ENCODE results near the gene GRK6. TPM values are rescaled to one million over a fixed set of nuclear protein-coding genes. Genes with fewer than 3 reads are reported as not detected.

Gene GRK6
- polyA plus RNA-seq, 5 donors: 14.8 to 27.7 (median 17.7) TPM

DNA sequence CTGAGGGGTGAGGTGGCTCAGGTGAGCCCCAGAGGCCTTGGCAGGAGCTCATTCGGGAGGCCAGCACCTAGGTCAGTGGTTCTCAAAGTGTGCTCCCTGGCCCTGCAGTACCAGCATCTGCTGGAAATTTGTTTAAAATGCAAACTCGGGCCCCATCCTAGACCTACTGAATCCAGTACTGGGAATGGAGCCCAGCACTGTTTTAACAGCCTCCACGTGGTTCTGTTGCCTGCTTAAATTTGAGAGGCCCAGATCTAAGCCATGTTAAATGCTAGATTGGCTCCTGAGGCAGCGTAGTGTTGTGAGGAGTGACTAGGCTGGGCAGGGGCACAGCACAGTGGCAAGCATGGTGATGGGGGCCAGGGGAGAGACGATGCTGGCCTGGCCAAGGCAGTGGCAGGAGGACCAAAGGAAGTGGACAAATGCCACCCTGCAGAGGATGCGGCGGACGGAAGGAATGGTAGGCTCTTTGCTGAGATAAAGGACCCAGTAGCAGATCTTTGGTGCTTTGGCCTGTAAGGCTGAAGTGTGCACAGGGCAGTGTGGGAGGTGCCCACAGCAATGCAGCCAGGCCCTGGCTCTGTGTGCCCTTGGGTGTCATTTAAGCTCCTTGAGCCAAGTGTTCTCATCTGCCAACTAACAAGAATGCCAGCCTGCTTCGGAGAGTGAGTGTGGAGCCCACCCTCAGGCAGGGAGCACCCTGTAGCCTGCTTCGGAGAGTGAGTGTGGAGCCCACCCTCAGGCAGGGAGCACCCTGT is 24.4 kb downstream of the GRK6 start:
- DNase-seq: no peak

DNA sequence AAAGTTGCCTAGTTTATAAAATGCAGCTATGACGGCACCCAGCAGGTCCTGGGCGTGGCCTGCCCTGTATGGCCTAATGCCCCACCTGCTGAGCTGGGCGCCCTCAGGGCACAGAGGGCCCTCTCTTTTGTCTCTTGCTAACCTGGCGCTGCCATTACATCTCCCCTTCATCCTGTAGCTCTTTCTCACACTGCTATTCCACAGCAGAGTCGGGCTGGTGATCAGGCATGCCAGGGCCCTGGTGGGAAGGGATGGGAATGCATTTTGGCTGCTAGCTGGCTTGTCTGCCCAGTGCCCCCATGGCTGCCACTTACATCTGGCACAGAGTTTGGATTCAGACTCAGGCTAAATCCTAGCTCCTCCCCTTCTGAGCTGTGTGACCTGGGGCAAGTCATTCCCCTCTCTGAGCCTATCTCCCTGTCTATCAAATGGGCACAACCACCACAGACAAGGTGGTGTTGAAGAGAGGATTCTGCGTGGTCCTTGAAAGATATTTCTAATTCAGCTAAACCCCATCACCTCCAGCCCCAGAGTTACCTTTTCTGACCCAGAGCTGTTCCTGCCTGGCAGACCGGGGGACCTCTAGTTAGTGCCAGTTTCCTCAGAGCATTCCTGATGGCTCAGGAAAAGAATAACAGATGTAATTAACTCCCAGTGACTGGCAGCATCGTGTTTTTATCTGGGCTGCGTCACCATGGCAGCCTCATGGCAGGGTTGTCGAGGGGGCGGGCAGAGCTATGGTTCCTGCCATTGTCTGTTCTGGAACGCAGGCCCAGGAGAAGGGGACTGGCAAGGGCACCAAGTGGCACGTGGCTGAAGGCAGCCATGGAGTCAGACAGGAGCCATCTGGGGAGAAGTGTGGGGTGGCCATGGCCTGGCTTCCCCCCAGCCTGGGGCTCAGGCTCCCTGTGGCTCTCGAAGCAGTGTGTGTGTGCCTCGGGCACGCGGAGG is 26.5 kb downstream of the GRK6 start:
- DNase-seq: no peak

DNA sequence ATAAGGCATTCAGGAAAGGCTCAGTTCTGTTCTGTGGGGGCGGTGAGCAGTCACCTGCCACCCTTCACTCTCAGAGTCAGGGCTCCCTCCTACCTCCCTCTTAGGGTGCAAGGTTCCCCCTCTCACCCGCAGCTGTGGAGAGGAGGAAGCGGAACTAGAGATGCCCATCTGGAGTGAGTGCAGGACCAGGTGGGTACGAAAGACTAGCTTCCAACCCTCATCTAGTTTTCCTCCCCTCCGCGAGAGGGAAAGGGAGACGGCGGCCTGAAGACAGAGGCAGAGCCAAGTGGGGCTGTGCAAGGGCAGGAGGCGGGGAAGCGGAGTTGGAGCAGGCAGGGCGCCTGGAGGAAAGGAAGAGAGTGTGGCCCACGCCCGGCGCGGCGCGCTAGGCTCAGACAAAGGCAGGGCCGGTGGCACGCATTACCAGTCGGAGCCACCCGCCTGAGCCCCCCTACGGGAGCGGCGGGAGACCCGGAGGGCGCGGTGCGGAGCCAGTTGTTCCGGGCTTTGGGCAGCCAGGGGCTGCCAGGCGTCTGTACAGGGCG is 27.4 kb downstream of the GRK6 start:
- DNase-seq: no peak

DNA sequence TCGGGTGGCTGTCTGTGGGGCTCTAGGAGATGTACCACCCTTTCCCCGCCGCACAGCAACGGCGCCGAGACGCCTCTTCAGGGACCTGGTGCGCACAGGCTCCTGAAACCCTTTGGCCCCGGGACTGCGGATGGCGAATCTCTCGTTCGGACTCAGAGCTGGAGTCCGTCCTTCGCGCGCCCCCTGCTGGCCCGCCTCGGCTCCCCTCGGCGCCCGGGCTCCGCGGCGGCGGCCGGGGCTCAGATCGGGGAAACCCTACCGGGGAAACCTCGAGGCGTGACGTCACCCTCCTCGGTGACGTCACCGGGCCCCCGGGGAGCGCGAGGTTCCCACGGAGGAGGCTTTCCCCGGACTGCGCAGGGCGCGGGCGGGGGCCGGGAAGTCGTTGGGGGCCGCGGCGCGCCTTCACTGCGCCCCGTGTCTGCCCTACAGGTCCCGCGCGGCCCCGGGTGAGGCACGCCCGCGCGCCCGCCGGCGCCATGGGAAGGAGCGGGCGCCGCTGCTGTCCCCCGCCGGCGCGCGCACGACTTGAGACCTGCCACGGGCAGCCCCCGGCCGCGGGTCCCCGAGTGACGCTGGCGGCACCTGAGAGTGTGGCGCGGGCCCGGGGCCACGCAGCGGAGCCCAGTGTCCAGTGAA is 28.0 kb downstream of the GRK6 start:
- DNase-seq: peak; percentile 86 to 88

DNA sequence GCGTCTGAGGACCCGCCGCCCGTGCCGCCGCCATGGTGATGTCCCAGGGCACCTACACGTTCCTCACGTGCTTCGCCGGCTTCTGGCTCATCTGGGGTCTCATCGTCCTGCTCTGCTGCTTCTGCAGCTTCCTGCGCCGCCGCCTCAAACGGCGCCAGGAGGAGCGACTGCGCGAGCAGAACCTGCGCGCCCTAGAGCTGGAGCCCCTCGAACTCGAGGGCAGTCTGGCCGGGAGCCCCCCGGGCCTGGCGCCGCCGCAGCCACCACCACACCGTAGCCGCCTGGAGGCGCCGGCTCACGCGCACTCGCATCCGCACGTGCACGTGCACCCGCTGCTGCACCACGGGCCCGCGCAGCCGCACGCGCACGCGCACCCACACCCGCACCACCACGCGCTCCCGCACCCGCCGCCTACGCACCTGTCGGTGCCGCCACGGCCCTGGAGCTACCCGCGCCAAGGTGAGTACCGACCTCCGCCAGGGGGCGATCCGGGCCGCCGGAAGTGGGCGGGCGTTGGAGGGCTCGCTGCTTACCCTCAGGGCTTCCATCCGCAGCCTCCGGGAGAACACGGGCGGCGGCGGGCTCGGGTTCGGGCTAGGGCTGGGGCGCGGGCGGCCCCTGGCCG is 28.7 kb downstream of the GRK6 start:
- DNase-seq: peak; percentile 68 to 72

DNA sequence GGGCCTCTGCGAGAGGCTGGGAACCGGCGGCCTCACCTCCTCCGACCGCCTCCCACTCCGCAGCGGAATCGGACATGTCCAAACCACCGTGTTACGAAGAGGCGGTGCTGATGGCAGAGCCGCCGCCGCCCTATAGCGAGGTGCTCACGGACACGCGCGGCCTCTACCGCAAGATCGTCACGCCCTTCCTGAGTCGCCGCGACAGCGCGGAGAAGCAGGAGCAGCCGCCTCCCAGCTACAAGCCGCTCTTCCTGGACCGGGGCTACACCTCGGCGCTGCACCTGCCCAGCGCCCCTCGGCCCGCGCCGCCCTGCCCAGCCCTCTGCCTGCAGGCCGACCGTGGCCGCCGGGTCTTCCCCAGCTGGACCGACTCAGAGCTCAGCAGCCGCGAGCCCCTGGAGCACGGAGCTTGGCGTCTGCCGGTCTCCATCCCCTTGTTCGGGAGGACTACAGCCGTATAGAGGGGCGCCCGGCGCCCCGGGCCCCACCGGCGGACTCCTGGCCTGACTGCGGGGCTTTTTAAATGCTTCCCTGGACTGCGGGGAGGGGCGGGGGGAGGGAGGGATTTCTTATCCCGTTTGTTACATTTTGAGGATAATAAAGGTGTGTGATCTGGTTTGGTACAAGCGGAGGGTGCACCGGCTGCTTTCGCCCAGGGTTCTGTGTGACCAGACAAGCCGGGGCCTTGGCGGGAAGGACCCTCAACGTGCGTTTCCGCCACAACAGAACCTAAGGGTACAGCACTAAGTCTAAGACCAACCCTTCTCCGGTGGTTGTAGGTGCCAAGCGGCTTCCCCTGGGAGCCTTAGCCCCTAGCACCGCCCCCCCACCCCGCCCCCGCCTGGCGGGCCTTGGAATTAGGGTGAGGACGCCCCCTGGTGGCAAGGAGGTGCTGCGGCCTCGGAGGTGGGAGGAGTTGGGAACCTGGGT is 29.4 kb downstream of the GRK6 start:
- DNase-seq: peak; percentile 89 to 90

DNA sequence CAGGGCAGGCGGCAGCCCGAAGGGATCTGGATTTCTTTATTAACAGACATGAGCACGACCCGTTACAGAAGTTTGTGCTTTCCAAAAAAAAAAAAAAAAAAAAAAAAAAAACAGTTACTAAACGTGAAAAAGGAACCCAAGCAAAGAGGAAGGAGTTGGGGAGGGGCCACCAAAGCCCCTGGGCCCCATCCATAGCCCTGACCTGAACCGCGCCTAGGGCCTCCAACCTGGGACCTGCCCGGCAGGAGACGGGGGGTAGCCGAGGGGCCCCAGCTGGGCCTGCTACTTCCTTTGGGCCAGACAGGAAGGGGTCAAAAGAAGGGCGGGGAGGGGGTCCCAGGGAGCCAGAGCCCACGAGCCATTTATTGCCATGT is 30.1 kb downstream of the GRK6 start:
- DNase-seq: no peak

DNA sequence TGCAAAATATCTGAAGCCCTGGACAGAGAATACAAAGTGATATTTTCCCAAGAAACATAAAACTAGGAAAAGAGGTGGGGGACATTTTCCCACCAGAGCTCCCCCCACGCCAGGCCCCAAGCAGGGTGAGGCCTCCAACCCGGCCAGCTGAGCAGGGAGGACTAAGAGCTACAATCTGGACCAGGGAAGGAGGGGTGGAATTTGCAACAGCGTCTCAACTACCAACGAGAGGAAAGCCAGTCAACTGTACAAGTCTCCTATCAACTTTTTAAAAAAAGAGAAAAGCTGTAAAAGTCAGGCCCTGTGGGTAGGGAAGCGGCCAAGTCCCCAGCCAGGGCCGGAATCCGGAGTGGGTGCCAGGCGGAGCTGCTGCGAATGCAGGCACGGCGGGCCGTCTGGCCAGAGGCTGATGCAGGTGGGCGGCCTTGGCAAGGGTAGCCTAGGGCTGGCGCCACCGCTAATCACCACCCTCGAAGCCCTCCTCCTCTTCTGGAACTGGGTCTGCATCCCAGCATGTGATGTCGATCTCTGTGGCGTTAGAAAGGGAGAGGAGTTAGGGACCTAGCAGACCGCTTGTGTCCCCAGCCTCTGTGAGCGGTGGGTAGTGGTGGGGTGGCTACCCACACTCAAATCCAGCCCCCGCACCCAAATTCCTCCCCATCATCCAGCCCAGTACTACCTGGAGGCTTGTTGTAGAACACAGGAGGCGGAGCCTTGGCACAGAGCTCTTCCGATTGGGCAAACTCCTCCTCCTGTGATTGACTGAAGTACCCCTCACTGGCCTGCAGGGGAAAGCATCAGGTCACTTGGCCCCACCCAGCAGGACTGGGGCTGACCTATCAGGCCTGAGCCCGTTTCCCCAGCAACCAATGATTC is 30.7 kb downstream of the GRK6 start:
- DNase-seq: peak; percentile 79

DNA sequence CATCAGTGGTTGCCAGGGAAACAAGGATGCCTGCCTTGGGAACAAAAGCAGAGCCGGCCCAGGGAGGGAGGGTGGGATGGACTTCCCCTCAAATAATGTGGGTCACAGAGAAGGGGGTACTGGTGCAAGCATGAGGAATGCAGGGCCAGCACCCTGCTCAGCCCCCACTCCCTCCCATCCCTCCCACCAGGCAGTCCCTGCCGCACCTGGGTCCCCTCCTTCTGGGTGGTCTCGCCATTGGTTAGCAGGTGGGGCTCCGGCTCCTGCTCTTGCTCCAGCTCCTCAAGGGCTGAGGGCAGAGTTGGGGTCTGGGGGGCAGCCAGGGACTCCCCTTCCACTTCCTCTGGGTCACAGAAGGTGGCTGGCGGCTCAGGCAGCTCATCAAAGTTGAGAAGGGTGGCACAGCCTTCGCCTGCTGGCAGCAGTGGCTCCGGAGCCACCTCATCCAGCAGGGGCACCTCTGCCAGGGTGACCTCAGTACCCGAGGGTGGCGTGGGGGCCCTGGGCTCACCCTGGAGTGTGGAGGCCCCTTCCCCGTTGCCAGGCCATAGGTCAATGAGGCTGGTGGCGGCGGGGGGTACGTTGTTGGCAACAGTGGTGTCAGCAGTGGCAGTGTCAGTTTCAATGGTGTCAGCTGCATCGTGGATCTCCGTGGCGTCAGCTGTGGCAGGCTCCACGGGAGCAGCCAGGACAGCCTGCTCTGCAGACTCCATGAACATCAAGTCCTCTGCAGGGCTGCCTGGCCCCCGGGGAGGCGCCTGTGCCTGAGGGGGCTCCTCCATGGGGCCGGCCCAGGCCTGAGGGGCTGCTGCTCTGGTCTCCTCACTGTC is 31.6 kb downstream of the GRK6 start:
- DNase-seq: no peak

DNA sequence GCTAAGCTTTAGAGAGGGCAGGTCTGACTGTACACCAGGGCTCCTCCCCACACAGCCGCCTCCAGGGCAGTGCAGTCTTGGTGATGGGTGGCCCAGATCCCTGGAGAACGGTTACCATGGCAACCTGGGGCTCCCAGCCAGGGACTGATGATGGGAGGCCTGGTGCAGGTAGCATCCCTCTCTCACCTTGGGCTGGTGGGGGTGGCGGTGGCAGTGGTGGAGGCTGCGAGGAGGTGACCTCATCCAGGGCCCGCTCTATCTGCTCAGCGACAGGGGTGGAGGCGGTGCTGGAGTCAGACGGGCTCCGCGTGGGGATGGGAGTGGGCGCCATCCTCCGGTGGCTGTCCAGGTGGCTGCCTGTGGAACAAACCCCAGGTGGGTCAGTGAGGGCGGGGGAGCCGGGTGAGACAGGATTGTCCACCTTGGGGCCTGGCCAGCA is 32.5 kb downstream of the GRK6 start:
- no peak for DNase-seq

DNA sequence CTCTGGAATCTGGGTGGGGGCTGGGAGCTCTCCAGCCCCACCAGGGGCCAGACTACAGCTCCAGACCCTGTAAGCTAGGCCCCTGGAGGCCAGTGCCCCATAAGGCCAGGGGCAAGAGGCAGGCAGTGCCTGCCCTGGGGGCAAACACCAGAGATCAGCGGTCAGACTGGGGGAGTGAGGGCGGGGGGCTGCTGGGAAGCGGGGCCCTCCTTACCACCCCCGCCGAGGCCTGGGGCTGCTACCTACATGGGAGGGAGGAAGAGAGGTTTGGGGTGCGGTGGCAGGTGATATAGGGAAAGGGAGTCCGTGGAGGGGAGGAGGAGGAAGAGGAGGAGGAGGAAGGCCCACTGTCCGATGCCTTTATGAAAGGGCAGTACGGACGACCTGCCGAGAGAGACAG is 32.9 kb downstream of the GRK6 start:
- no peak for DNase-seq

DNA sequence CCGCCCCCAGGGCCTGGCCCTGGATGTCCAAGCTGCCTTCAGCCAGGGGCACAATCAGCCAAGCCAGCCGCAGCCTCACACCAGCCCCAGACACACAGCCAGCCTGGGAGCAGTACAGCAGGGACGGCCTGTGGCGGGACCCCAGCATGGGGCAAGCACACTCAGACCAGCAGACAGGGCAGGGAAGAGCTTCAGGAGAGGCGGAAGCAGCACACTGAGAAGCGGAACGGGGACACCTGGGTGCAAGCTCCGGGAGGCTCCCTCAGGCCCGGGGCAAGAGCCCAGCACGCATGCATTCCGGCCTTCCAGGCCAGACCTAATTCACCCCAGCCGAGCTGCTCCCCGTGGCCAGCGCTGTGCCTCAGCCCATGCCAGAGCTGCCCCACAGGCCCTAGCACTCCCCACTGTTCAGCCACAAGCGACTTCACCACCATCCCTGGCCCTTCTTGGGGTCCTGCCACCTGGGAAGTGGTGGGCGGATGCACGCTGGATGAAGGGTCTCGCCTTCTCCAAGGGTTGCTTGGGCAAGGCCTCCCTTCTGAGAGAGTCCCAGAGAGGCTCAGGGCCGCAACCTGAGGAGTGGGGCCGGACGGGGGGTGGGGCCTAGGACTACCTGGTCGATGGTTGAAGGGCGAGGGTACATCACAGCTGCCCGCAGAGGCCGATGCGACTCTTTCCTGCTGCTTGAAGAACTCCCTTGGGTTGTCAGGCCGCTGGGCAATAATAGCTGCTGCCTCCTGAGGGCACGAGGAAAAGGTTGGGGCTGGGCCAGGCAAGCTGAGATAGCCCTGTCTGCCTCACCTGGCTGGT is 33.5 kb downstream of the GRK6 start:
- no peak for DNase-seq

DNA sequence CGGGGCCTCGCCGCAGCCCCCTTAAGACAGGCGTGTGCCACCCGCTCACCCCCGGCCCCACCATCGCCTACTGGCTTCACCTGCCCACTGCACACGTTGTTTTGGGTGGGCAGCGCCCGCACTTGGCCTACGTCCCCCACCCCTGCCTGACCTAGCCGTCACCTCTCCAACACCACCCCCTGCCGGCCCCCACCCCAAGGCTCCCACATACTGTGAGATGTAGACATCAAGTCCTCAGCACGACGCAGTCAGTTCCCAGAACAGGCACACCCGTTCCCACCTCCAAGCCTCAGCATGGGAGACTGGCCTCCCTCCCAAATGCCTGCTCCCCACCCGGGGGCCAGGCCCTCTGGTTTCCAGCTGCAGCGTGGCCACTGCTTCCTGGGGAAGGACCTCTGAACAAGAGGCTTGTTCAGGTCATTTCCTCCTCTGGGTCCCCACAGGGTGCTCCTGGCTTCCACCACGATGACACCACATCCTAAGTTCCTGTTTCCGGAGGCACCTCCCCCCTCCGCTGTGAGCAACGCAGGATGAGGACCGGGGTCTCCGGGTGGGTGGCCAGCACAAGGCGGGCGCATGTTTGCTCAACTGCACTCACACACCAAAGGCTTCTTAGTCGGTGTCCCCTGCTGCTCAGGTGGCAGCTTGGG is 35.7 kb downstream of the GRK6 start:
- DNase-seq: no peak

DNA sequence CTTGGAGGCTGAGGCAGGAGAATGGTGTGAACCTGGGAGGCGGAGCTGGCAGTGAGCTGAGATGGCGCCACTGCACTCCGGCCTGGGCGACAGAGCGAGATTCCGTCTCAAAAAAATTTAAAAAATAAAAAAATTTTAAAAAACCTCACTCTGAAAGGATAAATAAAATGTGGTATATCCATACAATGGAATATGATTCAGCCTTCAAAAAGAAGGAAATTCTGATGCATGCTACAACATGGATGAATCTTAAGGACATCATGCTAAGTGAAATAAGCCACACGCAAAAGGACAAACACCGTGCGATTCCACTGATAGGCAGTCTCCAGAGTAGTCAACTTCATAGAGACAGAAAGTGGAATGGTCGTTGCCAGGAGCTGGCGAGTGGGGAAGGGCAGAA is 38.6 kb downstream of the GRK6 start:
- DNase-seq: no peak

DNA sequence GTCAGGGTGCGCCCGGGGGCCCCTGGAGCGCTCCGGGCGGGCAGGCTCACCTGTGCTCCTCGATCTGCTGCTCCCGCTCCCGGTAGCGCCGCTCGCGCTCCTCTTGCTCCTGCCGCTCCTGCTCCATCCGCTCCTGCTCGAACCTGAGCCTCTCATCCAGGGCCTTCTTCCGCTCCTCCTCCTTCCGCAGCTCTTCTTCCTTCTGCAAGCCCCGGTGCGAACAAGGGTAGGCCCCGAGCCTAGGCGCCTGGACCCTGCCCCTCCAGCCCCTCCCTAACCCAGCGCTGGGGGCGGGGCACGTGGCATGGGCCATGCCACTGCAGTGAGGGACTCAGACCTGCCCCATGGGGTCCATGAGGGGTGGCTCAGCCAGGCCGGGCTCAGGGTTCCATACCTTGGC is 40.4 kb downstream of the GRK6 start:
- no peak for DNase-seq

DNA sequence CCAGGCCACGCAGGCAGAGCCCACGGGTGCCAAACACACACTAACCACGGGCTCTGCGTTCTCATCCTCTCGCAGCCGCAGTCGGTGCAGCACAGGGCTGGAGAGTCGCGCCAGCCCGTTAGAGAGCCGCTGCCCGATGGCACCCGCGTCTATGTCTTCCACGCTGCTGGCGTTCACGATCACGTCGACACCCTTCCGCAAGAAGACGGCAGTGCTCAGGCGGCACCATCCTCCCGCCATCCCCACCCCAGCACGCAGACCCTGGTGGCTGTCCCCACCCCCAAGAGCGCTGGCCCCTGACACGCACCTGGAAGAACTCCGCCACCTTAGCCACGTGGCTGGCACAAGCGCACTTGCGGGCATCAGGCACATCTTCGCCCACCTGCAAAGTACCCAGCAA is 41.0 kb downstream of the GRK6 start:
- no peak for DNase-seq

DNA sequence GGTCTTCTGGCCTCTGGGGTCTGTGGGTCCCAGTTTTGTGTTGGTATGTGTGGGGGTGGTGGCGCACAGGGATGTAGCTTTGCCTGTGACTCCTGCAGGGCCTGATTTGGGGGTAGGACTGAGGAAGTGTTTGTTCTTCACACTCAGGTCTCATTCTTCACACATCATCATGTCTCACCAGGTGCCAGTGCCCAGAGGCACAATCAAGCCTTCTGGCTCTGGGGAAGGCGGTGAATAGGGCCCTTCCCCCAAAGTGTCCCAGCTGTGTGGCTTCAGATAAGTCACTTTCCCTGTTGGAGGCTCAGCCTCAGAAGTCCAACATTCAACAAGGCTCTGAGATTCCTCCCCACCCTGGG is 41.8 kb downstream of the GRK6 start:
- DNase-seq: no peak

Measured in right lung (tissue), 5 donors.